Measurements from ENCODE around the gene TASP1.

TASP1 gene

GRCh38 chr20:13524339-13524738 lies 114.4 kb downstream of the TASP1 start:
- no peak overlapping the region for H3K4me3 ChIP-seq (ENCODE audit: low read length)
- no peak for DNase-seq (ENCODE audit: low read depth)
- TF ChIP-seq CTCF (IDR thresholded peaks at IDR 0.05; ENCODE audit: insufficient read depth, low read depth, low read length, missing control alignments), result no peak

GRCh38 chr20:13517831-13518230 lies 120.9 kb downstream of the TASP1 start:
- no peak for TF ChIP-seq CTCF (IDR thresholded peaks at IDR 0.05; ENCODE audit: insufficient read depth, low read depth, low read length, missing control alignments)
- no peak overlapping the region for H3K4me3 ChIP-seq (ENCODE audit: low read length)
- no peak for DNase-seq (ENCODE audit: low read depth)

- TF ChIP-seq CTCF (IDR thresholded peaks at IDR 0.05; ENCODE audit: insufficient read depth, low read depth, low read length, missing control alignments), result no peak
- no peak overlapping the region for H3K4me3 ChIP-seq (ENCODE audit: low read length)
- DNase-seq (ENCODE audit: low read depth), result no peak
Measured at GRCh38 chr20:13515796-13516558, 122.8 kb downstream of the TASP1 start.

GRCh38 chr20:13515291-13515690 lies 123.4 kb downstream of the TASP1 start:
- TF ChIP-seq CTCF (IDR thresholded peaks at IDR 0.05; ENCODE audit: insufficient read depth, low read depth, low read length, missing control alignments), result no peak
- no peak overlapping the region for H3K4me3 ChIP-seq (ENCODE audit: low read length)
- DNase-seq (ENCODE audit: low read depth), result no peak

GRCh38 chr20:13510837-13511488 lies 127.8 kb downstream of the TASP1 start:
- H3K4me3 ChIP-seq (ENCODE audit: low read length), result no peak overlapping the region
- DNase-seq (ENCODE audit: low read depth), result no peak
- TF ChIP-seq CTCF (IDR thresholded peaks at IDR 0.05; ENCODE audit: insufficient read depth, low read depth, low read length, missing control alignments), result no peak

GRCh38 chr20:13507646-13508045 lies 131.1 kb downstream of the TASP1 start:
- no peak for DNase-seq (ENCODE audit: low read depth)
- H3K4me3 ChIP-seq (ENCODE audit: low read length), result no peak overlapping the region
- no peak for TF ChIP-seq CTCF (IDR thresholded peaks at IDR 0.05; ENCODE audit: insufficient read depth, low read depth, low read length, missing control alignments)

Data from epithelial cell of esophagus (primary cell).